ENCODE results near the gene SPAG9. TPM values are rescaled to one million over a fixed set of nuclear protein-coding genes. Genes with fewer than 3 reads are reported as not detected.
A peak's percentile ranks its signal among the peaks of the same experiment; 100 is the strongest.

Gene SPAG9
- total and polyA plus RNA-seq, 8 donors: 105 to 147 (median 116) TPM

GRCh38 chr17:51079049-51079448 is 41.6 kb downstream of the SPAG9 start:
- no peaks in the 10 kb centered on the region for H3K9me3 ChIP-seq
- ATAC-seq: no peak
- intact Hi-C loops (cut with DNase I): no loop called here
- peaks cover 0 to 20% of the 10 kb centered on the region in 2 donors for H3K4me1 ChIP-seq
- no peak for DNase-seq
- no peaks in the 10 kb centered on the region for H3K27me3 ChIP-seq
- H3K4me3 ChIP-seq: no peak overlapping the region
- no peak overlapping the region for H3K27ac ChIP-seq
- peaks cover 0 to 43% of the 10 kb centered on the region in 2 donors for H3K36me3 ChIP-seq
- TF ChIP-seq CTCF (IDR thresholded peaks at IDR 0.05): no peak

GRCh38 chr17:51078009-51078592 is 42.6 kb downstream of the SPAG9 start:
- Histone ChIP-seq H3K36me3 (peaks cover 0 to 43% of the 10 kb centered on the region in 2 donors), H3K4me3 (no peak overlapping the region), H3K27me3 (no peaks in the 10 kb centered on the region), H3K27ac (peak overlapping the region in 1 of 2 donors; percentile 17), H3K4me1 (peaks cover 0 to 13% of the 10 kb centered on the region in 2 donors), H3K9me3 (no peaks in the 10 kb centered on the region)
- TF ChIP-seq CTCF (IDR thresholded peaks at IDR 0.05): no peak
- DNase-seq (peak in 1 of 4 donors; percentile 57), ATAC-seq (peak; percentile 95)
- intact Hi-C loops (cut with DNase I): no loop called here

GRCh38 chr17:51076821-51077220 is 43.8 kb downstream of the SPAG9 start:
- no peak for ATAC-seq
- no peak overlapping the region for H3K4me3 ChIP-seq
- DNase-seq: no peak
- intact Hi-C loops (cut with DNase I): no loop called here
- H3K4me1 ChIP-seq: peaks cover 1 to 16% of the 10 kb centered on the region in 2 donors
- no peak overlapping the region for H3K27ac ChIP-seq
- no peak for TF ChIP-seq CTCF (IDR thresholded peaks at IDR 0.05)
- H3K27me3 ChIP-seq: no peaks in the 10 kb centered on the region
- no peaks in the 10 kb centered on the region for H3K9me3 ChIP-seq
- peaks cover 0 to 43% of the 10 kb centered on the region in 2 donors for H3K36me3 ChIP-seq

GRCh38 chr17:51071556-51071955 is 49.1 kb downstream of the SPAG9 start:
- no peak for ATAC-seq
- DNase-seq: no peak
- H3K9me3 ChIP-seq: no peaks in the 10 kb centered on the region

GRCh38 chr17:51065466-51065865 is 55.2 kb downstream of the SPAG9 start:
- H3K36me3 ChIP-seq: no peaks in the 10 kb centered on the region
- TF ChIP-seq CTCF (IDR thresholded peaks at IDR 0.05): no peak
- H3K4me3 ChIP-seq: no peak overlapping the region
- H3K27ac ChIP-seq: no peak overlapping the region
- intact Hi-C loops (cut with DNase I): no loop called here
- no peak for ATAC-seq
- peaks cover 0 to 17% of the 10 kb centered on the region in 2 donors for H3K4me1 ChIP-seq
- H3K9me3 ChIP-seq: no peaks in the 10 kb centered on the region
- no peak for DNase-seq
- H3K27me3 ChIP-seq: no peaks in the 10 kb centered on the region

More at GRCh38 chr17:51071556-51071955, 49.1 kb downstream of the SPAG9 start:
- peak overlapping the region in 1 of 2 donors; percentile 40 for H3K27ac ChIP-seq
- intact Hi-C loops (cut with DNase I): no loop called here
- peaks cover 0 to 16% of the 10 kb centered on the region in 2 donors for H3K36me3 ChIP-seq
- H3K4me3 ChIP-seq: no peak overlapping the region
- H3K4me1 ChIP-seq: peaks cover 4 to 21% of the 10 kb centered on the region in 2 donors
- no peak for TF ChIP-seq CTCF (IDR thresholded peaks at IDR 0.05)
- H3K27me3 ChIP-seq: no peaks in the 10 kb centered on the region
